Aorta (tissue), 5 donors: Measurements from ENCODE around the gene CDH2. TPM values are rescaled to one million over a fixed set of nuclear protein-coding genes. Genes with fewer than 3 reads are reported as not detected.

Experiments used
- ATAC-seq: fragments of 200-7000 bp; cut with Tn5 transposase; one replicate; pipeline ENCODE4 v1.9.1; 2022; ENCODE audit warnings: moderate library complexity; ENCODE audit not compliant: low FRiP score
- DNase-seq, 2 donors: peaks; one replicate each; pipeline ENCODE4 v3.0.0-alpha.2; 2020
- H3K27ac ChIP-seq, 2 donors: one replicate each; pipeline ENCODE4 v1.5.1; 2013; ENCODE audit warnings: low read length in 2 of 2, mild to moderate bottlenecking in 2 of 2, moderate library complexity in 2 of 2, control low read depth in 1 of 2, inconsistent platforms in 1 of 2, low read depth in 1 of 2
- H3K27me3 ChIP-seq, 2 donors: one replicate each; pipeline ENCODE4 v1.6.1; 2013; ENCODE audit warnings: control low read depth in 1 of 2, low read length in 1 of 2, mild to moderate bottlenecking in 1 of 2, moderate library complexity in 1 of 2; ENCODE audit not compliant: insufficient read depth in 2 of 2, control insufficient read depth in 1 of 2
- H3K36me3 ChIP-seq, 2 donors: one replicate each; pipeline ENCODE4 v1.6.1; 2013; ENCODE audit warnings: control low read depth in 1 of 2, low read length in 1 of 2, mild to moderate bottlenecking in 1 of 2; ENCODE audit not compliant: insufficient read depth in 2 of 2, control insufficient read depth in 1 of 2
- H3K4me1 ChIP-seq, 2 donors: one replicate each; pipeline ENCODE4 v1.6.1; 2013; ENCODE audit warnings: low read length in 2 of 2, control low read depth in 1 of 2, mild to moderate bottlenecking in 1 of 2, moderate library complexity in 1 of 2; ENCODE audit not compliant: insufficient read depth in 2 of 2, control insufficient read depth in 1 of 2
- H3K4me3 ChIP-seq, 2 donors: one replicate each; pipeline ENCODE4 v1.5.1; 2013; ENCODE audit warnings: low read length in 2 of 2, control low read depth in 1 of 2, mild to moderate bottlenecking in 1 of 2
- H3K9me3 ChIP-seq: one replicate; pipeline ENCODE4 v1.6.1; 2013; ENCODE audit warnings: mild to moderate bottlenecking, low read length; ENCODE audit not compliant: control insufficient read depth
- WGBS, 2 donors: extraction: QIAGEN DNeasy Blood & Tissue Kit; methylation state at CpG; one replicate each; pipeline ENCODE4 v1.1.7; 2013; 5-methylcytosine and 5-hydroxymethylcytosine counted together
- intact Hi-C, 2 donors: fragments of 100-400 bp; cut with DNase I; formaldehyde crosslinking; loops; one replicate each; pipeline versions ENCODE4 v1.14.2 to v1.15.0; 2022
- polyA plus RNA-seq, 2 donors: library from polyadenylated mRNA; stranded (reverse); fragments of 200-250 nt; gene quantifications; one replicate each; pipeline ENCODE4 v1.2.3, GENCODE V29; 2013
- total RNA-seq, 2 donors: library from RNA; stranded (reverse); fragmentation: NEBNext Ultra II Directional; extraction: Animal tissue kit (Norgen Biotek cat#: 25700); gene quantifications; one replicate each; pipeline ENCODE4 v1.2.1, GENCODE V29; 2021
- donor health status: healthy with polysubstance abuse.
- donor health status: Bipolar disorder and iron deficiency.
- donor health status: DM: no; HTN: no; CAD: no.
- donor health status: DM: no; HTN: no; CAD: no.
- donor health status: DM: yes; HTN: yes; CAD: no.

CDH2 gene
- total and polyA plus RNA-seq, 4 donors: 6.9 to 13.9 (median 11.4) TPM

DNA sequence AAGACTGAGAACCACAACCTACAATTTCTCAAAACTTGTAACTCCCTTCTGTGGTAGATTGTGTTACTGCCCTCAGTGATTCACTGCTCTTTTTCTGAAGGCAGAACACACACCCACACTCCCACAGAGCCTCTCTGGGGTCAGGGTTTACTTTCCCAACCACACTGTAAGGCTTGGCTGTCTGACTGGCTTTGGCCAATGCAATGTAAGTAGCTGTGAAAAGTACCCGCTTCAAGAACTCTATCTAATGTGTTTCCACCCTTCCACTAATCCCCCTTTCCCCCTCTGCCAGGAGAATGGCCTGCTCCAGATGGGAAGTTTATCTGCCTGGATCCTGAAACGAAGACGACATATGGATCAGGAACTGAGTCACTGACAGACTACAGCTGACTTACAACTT lies 222.7 kb downstream of the CDH2 start:
- Histone ChIP-seq H3K27ac (no peak overlapping the region), H3K4me1 (no peaks in the 10 kb centered on the region), H3K4me3 (no peak overlapping the region), H3K9me3 (no peaks in the 10 kb centered on the region), H3K36me3 (no peaks in the 10 kb centered on the region), H3K27me3 (no peaks in the 10 kb centered on the region)
- WGBS, 2 donors: 94 to 96% methylated on average over 3 of the region's 3 CpGs
- DNase-seq (no peak), ATAC-seq (no peak)
- intact Hi-C loops: no loop called here

DNA sequence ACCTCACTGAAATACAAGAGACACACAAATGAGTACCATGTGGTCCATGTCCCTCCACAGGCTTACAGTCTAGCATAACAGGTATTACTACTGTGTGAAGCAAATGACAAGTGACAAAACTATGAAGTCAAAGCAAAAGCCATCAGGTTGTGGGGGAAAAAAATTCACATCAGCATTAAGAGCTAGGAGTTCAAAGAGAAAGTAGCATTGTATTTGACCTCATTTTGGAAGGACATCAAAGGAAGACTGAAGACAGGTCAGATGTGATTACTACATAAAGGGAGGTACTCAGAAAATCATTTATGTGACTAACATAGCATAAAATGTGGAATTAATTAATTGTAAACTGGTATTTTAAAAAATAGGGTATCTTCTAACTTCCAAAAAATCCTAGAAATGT lies 224.2 kb downstream of the CDH2 start:
- intact Hi-C loops: no loop called here
- no peak for DNase-seq
- Histone ChIP-seq H3K27me3 (no peaks in the 10 kb centered on the region), H3K36me3 (no peaks in the 10 kb centered on the region), H3K4me1 (no peaks in the 10 kb centered on the region), H3K4me3 (no peak overlapping the region), H3K9me3 (no peaks in the 10 kb centered on the region), H3K27ac (no peak overlapping the region)
- no peak for ATAC-seq

DNA sequence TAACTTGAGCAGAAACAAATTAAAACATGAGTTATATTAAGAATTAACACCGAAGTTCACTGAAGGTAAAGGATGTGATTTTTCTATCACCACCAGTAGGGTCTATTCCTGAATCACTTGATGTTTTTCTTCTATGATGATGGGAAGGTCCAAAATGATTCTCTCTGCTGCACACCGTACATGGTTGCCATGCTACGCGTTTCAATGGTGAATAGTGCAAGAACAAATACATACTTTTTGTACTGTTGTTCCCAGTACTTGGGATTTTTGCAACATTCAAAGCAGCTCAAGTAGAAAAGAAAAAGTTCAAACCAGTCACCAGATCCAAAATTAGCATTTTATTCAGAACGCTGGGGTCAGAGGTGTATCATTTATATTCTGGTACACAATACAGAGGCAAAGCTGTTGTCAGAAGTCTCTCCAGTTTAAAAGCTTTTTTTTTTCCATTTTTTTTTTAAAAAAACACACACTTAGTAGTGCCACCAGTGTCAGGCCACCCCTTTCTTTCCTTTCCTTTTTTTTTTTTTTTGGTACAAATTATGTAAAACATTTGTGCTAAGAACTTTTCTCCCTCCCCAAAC lies 226.2 kb downstream of the CDH2 start:
- Histone ChIP-seq H3K27ac (no peak overlapping the region), H3K36me3 (no peaks in the 10 kb centered on the region), H3K4me3 (no peak overlapping the region), H3K9me3 (no peaks in the 10 kb centered on the region), H3K27me3 (no peaks in the 10 kb centered on the region), H3K4me1 (no peaks in the 10 kb centered on the region)
- intact Hi-C loops: no loop called here
- DNase-seq (no peak), ATAC-seq (no peak)
- 78 to 80% methylated on average over 5 of the region's 5 CpGs for WGBS, 2 donors

DNA sequence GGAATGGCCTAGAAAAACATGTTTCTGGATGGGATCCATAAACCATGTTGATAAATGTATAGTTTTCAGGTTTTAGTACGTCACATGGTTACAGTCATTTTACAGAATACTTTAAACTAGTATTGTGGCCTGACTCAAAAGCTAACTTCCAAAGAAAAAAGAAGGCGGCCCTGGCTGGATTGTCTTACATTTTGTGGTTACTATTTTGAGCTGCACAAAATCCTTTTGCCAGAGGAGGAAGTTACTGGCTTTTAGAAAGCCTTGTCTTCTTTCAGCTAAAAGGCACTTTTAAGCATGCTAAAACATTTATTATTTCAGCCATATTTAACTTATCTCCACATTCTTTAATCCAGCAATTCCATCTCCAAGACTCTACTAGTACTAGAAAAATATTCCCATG lies 227.9 kb downstream of the CDH2 start:
- WGBS, 2 donors: 7 to 8% methylated on average over 2 of the region's 2 CpGs
- DNase-seq (no peak), ATAC-seq (no peak)
- no peaks in the 10 kb centered on the region for H3K36me3 ChIP-seq
- no peaks in the 10 kb centered on the region for H3K27me3 ChIP-seq
- H3K27ac ChIP-seq: no peak overlapping the region
- H3K4me1 ChIP-seq: no peaks in the 10 kb centered on the region
- no peaks in the 10 kb centered on the region for H3K9me3 ChIP-seq
- intact Hi-C loops: no loop called here
- no peak overlapping the region for H3K4me3 ChIP-seq

DNA sequence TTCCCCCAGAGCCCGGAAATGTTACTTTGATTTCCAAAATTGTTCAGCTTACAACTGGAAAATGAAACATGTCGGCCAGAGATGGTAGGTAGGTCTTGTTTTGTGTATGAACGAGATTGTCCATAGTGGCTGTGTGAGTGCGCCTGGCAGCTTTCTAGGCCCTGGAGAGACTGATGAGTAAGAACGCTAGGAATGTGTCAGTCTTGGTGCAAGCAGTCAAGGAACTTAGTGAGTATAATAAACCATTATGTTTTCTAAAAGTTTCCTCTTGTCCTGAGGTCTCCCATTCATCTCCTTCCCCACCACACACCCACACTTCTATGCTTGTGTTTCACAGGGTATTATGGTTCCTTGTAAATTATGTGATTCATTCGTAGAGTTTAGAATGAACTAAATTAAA lies 234.2 kb downstream of the CDH2 start:
- Histone ChIP-seq H3K4me1 (no peaks in the 10 kb centered on the region), H3K4me3 (no peak overlapping the region), H3K27me3 (no peaks in the 10 kb centered on the region), H3K36me3 (peaks cover 0 to 2% of the 10 kb centered on the region in 2 donors), H3K9me3 (no peaks in the 10 kb centered on the region), H3K27ac (no peak overlapping the region)
- intact Hi-C loops: no loop called here
- 79 to 80% methylated on average over 6 of the region's 6 CpGs for WGBS, 2 donors
- ATAC-seq: no peak
- no peak for DNase-seq

DNA sequence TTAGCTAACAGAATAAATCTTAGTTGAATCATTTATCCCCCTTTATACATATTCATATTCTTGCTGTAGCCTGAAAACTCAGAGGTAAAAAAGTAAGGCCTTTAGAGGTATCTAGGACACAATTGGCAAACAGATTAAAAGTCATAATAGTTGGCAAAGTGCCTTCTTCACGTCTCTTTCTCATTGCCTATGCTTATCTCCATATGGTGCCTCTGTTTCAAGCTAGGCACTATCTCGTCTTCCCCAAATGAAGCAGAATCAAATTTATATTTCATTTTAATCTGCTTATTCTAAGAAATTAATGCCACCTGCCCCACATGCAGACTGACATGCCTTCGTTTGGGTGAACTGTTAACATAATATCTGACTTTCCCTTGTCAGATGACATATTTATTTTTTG lies 245.4 kb downstream of the CDH2 start:
- Histone ChIP-seq H3K27me3 (no peaks in the 10 kb centered on the region), H3K36me3 (no peaks in the 10 kb centered on the region), H3K4me1 (no peaks in the 10 kb centered on the region), H3K9me3 (no peaks in the 10 kb centered on the region), H3K27ac (no peak overlapping the region), H3K4me3 (no peak overlapping the region)
- intact Hi-C loops: no loop called here
- WGBS, 2 donors: 63 to 65% methylated on average over 3 of the region's 3 CpGs
- ATAC-seq: no peak
- no peak for DNase-seq

DNA sequence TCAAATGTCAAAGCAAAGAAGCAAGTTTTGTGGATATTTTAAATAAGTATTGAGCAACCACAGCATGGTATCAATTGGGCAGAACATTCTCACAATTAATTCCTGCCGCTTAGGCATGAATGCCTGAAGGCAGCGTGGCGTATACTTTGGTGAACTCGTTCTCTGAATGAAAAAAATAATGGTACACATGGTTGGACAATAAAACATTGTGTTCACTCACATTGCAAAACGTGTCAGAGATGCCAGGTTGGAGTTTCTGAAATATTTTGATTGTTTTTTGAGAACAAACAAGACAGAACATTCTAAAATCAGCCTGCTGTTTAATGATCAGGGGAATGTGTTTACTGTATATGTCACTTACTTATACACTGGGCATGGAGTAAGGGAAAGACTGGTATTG lies 254.2 kb downstream of the CDH2 start:
- Histone ChIP-seq H3K27ac (no peak overlapping the region), H3K4me3 (no peak overlapping the region), H3K4me1 (no peaks in the 10 kb centered on the region), H3K36me3 (no peaks in the 10 kb centered on the region), H3K9me3 (no peaks in the 10 kb centered on the region), H3K27me3 (no peaks in the 10 kb centered on the region)
- WGBS, 2 donors: 86 to 91% methylated on average over 5 of the region's 5 CpGs
- intact Hi-C loops: no loop called here
- no peak for ATAC-seq
- DNase-seq: no peak

DNA sequence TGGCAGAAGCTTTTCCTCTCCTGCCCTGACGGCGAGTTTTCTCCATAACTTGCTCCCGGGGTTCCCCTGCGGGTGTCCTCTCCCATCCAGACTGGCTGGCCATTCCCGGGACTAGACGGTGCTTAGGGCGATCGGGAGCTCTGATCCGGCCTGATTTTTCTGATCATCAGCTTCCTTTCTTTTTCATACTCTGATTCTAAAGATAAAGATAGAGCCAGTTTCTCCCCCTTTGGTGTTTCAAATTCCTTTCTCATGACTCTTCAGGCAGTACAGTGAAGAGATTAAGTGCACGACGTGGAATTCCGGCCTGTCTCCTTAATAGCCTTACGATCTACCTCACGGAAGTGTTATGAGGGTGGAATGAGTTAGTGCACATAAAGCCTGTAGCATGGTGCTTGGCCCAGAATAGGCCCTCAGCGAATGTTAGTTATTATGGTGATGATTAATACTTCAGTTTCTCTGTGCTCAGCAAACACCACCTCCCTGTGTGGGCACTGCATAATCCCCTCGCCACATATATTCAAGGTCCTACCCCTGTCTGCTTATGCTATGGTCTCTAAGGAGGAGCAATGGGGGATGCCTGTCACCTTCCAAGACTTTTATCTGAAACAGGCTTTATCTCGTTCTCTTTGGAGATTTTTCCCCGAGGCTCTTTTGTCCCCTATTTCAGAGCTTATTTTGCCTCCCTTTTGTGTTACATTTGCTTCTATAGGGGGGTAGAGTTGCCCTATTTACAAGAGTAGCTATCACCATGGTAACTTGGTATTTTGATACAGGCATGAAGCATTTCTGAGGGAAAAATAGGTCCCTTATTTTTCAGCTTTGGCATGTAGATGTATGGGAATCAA lies 254.8 kb downstream of the CDH2 start:
- DNase-seq (peak in 1 of 2 donors; percentile 61), ATAC-seq (peak; percentile 56)
- Histone ChIP-seq H3K4me3 (no peak overlapping the region), H3K36me3 (no peaks in the 10 kb centered on the region), H3K27me3 (no peaks in the 10 kb centered on the region), H3K9me3 (no peaks in the 10 kb centered on the region), H3K27ac (no peak overlapping the region), H3K4me1 (no peaks in the 10 kb centered on the region)
- 48 to 54% methylated on average over 18 of the region's 18 CpGs for WGBS, 2 donors
- intact Hi-C loops: no loop called here

DNA sequence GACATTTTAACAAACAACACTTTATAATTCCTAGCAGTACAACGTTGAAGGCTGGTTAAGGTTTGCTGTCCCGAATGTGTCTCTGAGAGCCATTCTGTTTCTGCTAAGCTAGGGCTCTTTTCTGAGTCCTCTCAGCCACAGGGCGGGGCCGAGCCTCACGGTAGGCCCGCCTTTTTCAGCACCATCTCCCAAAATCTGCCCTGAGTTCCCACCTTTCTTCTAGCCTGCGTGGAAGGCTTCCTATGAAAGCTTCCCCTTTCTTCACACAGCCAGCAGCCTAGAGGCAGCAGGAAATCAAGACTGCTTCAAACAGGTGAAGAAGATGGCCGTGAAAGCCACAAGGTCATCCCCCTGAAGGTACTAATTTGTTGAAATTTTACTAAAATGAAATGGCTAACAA lies 255.5 kb downstream of the CDH2 start:
- Histone ChIP-seq H3K27me3 (no peaks in the 10 kb centered on the region), H3K4me1 (no peaks in the 10 kb centered on the region), H3K27ac (no peak overlapping the region), H3K4me3 (no peak overlapping the region), H3K9me3 (no peaks in the 10 kb centered on the region), H3K36me3 (no peaks in the 10 kb centered on the region)
- intact Hi-C loops: no loop called here
- DNase-seq: no peak
- ATAC-seq: no peak
- 87% methylated on average over 8 of the region's 8 CpGs for WGBS, 2 donors
